HG03095 (cell line): ENCODE data around the gene IRF7.

Experiments used
- ATAC-seq: cut with Tn5 transposase; IDR thresholded peaks from one replicate; pipeline ENCODE4 v1.9.1; 2021; ENCODE audit warnings: moderate library complexity; ENCODE audit not compliant: unreplicated experiment

IRF7 gene

DNA sequence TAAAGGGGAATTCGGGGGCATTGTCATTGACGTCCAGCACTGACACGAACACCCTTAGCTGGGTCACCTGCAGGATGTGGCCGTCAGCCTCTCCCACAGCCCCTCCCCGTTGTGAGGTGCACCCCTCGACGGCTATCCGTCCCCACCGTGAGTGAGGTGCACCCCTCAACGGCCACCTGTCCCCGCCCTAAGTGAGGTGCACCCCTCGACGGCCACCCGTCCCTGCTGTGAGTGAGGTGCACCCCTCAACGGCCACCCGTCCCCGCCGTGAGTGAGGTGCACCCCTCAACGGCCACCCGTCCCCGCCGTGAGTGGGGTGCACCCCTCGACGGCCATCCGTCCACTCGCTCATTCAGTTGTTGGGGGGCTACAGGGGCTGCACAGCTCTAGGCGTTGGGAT lies 6.1 kb upstream of the IRF7 start:
- no peak for ATAC-seq

DNA sequence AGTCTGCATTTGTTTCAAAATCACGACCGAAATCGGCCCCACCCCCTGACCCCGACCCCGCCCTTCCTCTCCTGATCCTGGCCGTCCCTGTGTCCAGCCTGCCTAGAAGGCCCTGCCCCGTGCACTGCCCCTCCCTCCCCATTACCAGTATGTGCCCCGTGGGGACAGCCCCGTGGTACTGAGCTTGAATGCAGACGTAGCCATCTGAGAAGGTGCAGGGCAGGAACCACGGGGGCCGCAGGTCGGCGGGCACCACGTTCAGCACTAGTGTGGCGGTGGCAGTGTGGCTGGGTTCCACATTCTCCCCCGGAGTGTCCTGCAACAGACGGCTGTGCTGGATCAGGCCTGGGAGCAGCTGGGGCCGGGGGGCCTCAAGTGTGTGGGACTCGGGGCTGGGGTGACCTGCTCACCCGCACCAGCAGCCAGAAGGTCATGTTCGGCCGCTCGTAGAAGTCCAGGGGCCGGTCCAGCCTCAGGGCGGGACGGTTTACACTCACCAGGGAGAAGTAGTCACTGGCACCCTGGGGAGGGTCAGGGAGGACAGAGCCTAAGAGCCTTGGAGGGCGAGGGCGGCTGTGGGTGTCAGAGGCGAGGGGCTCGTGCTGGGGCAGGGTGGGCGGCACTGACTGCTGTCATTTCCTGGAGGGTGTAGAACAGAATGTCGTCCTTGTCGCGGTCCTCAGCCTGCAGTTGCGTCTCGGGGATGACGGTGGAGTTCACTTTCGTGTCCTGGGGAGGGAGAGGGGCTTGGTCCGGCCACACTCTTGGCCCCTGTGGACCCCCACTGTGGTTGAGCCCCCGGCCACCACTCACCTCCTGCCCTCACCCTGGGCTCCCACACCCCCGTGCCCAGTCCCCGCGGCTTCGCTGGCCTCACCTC lies 5.4 kb upstream of the IRF7 start:
- no peak for ATAC-seq

DNA sequence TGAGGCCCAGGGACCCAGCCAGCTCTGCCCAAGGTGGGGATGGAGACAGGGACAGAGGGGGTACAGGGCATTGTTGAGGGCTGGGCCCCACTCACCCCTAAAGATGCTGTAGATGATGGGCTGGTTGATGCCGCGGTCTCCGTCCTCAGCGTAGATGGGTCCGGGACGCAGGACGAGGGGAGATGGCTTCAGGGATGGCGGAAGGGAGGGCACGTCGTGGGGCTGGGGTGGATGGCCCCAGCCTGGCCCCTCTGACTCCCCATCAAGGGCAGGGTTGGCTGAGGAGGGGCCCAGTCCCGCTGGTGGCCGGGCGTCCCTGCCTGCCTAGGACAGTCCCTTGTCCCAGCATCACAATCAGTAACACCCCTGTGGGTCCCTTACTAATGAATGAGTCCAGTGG lies 4.5 kb upstream of the IRF7 start:
- ATAC-seq, result no peak

DNA sequence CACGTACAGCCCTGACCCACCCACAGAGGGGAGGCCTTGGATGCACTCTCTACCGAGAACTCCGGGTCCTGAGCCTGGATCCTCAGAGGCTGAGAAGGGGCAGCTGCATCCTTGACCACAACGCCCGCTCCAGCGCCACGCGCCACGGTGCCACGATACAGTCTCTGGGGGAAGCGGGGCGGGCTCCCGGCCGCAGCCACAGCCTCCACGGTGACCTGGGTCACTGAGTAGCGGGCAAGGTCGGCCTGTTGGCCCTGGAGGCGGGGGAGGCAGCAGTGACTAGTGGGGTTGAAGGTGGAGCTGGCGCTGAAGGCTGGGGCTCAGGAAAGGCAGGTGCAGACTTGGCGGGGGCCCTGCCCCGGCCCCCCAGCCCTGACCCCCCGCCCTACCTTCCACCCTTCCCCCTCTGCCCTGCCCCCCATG lies 3.9 kb upstream of the IRF7 start:
- no peak for ATAC-seq

DNA sequence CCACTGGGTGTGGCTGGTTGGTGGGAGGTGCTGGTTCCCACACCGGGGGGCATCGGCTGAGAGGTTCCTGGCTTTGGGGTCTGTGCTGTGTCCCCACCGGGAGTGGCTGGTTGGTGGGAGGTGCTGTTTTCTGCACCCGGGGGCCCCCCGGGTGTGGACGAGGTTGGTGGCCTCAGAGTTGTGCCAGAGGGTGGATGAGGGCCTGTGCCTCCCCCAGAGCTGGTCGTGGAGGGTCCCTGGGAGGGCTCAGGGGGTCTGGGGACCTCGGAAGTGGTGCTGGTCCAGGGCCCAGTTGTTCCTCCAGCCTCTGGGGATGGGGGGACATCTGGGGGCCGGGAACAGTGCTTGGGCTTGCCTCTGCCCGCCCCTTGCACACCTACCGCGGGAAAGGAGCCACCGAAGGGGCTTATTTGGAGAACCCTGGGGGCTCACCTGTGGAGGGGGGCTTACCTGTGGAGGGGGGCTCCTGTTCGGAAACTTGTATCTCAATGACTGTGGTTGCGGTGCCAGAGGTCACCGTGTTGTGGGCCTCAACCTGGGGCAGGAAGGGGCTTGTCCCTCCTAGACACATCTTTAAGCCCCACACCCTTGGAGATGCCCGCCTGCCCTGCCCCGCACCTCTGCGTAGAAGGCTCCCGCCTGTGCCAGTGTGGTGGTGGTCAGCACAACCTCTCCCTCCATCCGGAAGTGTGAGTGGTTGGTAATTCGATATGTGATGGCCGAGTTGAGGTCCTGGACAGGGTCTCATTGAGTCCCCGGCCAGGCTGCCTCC lies 3.3 kb upstream of the IRF7 start:
- no peak for ATAC-seq

DNA sequence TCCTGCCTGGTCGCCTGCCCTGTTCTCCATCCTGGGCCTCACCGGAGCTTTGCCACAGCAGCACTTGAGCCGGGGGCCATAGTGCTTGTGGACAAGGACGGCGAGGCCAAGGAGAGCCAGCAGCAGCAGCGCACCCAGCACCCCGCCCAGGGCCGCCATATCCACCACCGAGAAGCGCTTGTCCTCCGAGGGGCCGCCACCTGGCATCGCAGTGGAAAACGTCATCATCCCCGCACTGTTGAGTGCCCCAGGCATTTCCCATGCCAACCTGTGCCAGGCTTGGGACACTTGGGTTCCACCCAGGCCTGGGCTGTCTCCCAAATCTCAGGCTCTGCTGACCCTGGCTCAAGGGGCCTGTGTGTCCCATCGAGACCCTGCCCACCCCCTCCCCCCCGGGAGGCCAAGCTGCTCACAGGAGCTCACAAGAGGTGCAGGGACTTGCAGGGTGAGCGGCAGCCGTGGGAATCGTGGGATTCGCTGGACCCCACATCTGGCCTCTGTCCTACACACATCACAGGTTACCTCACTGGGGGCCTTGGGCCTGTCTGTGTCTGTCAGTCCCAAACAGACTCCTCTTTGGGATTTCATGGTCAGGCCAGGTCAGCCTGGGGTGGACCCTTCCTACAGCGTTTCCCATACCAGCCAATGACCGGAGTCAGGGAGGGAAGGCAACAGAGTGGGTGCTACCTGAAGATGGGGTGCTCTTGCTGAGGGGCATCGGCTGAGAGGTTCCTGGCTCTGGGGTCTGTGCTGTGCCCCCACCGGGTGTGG lies 2.3 kb upstream of the IRF7 start:
- ATAC-seq, result no peak

DNA sequence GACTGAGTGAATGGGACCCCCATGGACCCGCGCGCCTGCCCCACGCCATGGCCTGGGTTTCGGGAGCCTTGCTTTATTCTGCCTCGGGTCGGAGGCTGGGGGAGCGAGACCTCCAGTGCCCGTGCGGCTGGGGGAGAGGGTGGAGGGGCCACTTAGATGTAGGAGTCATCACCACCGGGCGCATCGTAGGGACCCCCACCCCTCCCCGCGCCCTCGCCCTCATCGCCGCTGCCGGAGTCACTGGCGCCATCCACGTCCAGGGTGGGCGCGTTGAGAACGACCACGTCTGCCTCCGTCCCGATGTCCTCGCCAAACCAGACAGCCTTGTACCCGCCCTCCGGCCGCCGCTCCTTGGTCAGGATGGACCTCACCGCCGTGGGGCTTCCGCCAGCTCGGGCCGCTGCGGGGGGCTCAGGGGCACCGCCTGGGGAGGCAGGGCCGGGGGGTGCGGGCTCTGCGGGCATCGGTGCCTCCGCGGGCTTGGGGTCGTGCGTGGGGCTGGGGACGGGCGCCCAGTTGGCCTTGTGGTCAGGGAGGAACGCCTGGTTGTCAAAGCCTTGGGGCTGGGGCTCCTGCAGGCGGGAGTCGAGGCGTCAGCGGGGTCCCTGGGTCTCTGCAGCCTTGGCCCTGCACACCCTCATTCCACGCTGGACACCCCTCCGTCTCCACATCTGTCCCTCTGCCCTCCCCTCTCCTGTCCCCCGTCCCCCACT lies 1.6 kb upstream of the IRF7 start:
- no peak for ATAC-seq

DNA sequence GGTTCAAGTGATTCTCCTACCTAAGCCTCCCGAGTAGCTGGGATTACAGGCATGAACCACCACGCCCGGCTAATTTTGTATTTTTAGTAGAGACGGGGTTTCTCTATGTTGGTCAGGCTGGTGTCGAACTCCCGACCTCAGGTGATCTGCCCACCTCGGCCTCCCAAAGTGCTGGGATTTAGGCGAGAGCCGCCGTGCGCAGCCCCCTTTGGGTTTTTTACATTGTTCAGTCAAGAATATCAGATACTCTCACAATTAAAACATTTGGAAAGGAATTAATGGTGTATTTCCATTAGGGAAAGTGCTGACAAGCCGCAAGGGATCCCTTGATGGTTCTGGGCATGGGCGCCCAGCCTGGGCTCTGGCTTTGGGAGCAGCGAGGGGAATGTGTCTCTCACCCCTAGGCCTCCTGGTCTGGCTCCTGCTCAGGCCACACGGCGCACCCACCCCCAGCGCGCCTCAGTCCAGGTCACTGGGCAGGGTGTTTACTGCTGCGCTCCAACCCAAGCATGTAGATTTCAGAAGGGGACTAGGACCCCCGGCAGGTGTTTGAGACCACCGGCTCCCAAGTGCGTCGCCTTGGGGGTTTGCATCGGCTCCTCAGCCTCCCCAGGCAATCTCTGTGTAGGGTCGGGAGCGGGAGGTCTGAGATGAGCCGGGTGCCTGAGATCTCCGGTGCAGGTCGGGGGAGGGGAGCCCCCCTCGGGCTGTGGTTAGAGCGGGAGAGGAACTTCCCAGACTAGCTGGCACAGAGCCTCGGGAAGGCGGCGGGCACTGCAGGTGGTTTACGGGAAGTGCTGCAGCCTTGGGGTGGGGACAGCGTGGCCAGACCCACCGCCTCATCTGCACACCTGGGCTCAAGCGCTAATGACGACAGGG lies 809 bp upstream of the IRF7 start:
- no peak for ATAC-seq

DNA sequence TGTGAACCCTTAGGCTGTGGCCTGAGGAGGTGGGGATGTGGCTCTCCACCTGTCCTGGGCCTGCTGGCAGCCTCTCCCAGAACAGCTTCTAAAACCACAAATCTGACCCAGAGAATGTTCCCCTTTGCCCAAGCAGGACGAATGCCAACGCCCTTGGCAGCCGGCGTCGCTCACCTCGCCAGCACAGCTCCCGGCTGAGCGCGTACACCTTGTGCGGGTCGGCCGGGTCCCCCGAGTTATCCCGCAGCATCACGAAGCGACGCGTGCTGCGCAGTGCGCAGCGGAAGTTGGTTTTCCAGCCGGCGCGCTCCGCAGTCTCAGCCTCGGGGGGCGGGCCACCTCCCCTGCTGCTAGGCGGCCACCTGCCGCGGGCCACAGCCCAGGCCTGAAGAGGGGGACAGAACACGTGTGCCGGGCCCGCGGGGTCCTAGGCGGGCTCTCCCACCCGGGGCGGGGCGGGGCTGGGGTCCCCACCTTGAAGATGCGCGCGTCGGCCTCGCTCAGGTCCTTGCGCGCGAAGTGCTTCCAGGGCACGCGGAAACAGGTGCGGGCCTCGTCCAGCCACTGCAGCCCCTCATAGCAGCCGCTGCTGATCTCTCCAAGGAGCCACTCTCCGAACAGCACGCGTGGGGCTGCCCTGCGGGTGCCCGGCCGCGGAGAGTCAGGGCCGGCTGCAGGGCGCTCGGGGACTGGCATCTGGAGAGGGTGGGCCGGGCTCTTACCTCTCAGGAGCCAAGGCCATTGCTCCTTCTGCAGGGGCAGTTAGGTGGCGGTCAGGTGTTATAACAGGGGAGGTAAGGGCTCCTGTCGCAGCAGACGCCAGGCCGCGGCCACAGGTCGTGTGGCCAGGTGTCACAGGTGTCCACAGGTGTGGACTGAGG lies 887 bp downstream of the IRF7 start:
- ATAC-seq, result no peak

DNA sequence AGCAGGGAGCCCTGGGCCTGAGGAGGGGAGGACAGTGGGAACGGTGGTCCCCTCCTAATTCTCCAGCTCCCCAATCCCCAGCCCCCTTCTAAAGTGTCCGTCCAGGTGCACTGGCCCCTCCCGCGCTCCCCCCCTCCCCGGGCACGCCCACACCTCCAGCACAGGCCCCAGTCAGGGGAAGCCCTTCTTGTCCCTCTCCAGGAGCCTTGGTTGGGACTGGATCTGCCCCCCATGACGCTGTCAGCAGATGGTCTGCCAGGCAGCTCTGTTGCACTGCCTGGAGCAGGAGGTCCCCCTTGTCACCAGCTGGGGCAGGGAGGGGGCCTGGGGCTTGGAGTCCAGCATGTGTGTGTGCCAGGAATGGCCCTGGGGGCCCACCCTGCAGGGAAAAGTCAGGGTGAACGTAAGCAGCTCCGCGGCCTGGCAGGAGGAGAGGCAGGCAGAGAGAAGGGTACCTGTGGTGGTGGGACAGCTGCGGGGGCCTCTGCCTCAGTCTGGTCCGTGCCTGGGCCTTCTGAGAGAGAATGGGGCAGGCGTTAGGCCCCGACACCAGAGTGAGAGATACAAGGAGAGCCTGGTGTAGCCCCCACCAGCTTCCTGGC lies 1.6 kb downstream of the IRF7 start:
- no peak for ATAC-seq

DNA sequence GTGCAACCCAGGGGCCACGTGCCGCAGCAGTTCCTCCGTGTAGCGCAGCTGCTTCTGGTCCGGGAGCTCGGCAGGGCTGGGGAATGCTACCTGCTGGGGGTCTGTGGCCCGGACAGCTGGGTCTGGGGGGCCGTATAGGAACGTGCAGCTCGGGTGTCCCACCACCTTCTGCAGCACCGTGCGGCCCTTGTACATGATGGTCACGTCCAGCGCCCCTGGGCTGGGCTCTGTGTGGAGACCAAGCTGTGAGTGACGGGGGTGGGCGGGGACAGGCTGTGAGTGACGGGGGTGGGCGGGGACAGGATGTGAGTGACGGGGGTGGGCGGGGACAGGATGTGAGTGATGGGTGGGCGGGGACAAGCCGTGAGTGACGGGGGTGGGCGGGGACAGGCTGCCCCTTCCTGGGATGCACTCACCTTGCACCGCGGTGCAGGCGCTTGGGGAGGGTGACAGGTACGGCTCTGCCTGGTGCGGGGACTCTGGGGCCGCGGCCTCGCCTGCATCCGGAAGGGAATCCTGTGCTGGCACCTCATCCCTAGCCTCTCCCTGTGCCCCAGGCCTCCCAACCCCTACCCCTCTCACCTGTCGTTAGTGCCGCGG lies 2.3 kb downstream of the IRF7 start:
- no peak for ATAC-seq

DNA sequence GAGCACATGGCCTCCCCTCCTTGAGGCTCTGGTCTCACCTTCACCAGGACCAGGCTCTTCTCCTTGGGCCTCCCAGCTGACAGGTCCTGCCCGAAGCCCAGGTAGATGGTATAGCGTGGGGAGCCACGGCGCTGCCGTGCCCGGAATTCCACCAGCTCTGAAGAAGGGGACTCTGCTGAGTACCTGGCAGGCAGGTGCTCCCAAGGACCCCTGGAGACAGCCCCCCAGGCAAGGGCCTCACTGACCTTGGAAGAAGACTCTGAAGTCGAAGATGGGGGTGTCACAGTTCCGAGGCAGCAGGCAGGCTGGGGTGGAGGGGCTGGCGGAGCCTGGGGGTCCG lies 2.8 kb downstream of the IRF7 start:
- ATAC-seq, result no peak

DNA sequence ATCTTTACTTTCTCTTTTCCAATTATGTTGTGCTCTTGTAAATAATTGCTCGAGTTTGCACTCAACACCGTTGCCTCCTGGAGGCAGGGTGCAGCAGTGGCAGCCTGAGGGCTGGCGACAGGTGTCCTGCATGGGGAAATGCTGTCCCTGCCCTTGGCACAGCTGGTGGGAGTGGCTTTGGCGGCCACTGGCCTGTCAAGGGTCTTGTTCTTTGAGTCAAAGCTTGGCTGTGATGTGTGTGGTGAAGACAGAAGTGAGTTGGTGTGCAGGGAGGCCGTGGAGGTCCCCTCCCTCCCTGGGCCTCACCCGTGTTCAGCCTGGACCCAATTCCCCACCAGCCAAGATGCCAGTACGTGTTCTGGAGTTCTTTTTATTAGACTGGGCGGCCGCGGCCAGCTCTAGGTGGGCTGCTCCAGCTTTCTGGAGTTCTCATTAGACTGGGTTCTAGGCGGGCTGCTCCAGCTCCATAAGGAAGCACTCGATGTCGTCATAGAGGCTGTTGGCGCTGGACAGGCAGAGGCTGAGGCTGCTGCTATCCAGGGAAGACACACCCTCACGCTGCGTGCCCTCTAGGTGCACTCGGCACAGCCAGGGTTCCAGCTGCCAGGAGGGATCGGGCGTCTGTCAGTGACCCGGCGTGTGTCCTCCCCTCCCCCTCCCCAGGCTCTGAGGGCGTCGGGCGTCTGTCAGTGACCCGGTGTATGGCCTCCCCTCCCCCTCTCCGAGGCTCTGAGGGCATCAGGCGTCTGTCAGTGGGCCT lies 3.4 kb downstream of the IRF7 start:
- ATAC-seq, result no peak

DNA sequence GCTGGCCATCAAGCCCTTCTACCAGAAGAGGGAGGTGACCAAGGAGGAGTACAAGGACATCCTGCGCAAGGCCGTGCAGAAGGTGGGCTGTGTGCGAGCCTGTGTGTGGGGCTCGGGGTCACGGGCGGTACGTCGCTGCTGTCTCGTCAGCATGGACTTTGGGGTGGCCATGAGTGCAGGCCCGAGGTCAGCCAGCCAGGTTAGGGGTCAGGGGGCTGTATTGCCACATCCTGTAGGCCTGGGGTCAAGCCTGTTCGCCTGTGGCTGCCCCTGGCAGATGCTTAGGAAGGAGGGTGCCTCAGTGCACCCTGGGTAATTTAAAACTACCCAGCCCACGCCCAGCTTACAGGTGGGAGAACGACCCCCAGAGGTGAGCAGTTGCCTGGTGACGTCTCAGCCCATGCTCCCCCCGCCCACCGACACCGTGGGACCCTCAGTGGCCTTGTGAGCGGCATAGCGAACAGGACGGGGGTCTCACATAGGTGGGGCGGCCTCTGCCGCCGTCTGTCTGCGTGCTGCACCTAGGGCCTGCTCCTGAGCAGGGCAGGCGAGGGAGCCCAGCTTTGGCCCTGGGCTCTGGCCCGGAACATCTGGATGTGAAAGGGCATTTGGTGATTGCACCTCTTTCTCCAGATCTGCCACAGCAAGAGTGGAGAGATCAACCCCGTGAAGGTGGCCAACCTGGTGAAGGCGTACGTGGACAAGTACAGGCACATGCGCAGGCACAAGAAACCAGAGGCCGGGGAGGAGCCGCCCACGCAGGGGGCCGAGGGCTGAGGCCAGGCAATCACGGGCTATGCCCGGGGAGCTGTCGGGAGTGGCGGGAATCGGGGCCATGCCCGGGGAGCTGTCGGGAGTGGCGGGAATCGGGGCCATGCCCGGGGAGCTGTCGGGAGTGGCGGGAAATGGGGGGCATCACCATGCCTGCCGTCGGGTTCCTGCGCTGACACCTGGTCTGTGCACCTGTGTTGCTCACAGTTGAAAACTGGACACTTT lies 4.5 kb downstream of the IRF7 start:
- no peak for ATAC-seq

DNA sequence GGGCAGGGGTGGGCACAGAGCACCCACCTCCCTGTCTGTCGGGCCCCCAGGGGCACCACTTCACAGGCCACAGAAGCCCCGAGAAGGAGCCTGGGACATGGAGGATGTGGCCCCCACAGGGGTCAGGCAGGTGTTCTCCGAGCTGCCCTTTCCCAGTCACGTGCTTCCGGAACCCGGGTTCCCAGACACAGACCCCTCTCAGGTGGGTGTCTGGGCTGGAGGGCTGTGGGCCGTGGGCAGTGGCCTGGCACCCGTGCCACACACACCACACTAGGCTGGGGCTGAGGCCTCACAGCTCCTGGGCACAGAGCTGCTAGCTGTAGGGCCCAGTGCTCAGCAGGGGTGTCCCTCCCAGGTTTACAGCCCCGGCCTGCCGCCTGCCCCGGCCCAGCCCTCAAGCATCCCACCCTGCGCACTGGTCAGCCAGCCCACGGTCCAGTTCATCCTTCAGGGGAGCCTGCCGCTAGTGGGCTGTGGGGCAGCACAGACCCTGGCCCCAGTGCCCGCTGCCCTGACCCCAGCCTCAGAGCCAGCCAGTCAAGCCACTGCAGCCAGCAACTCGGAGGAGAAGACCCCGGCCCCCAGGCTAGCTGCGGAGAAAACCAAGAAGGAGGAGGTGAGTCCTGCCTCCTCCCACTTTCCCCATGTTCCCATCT lies 5.5 kb downstream of the IRF7 start:
- ATAC-seq, result no peak

DNA sequence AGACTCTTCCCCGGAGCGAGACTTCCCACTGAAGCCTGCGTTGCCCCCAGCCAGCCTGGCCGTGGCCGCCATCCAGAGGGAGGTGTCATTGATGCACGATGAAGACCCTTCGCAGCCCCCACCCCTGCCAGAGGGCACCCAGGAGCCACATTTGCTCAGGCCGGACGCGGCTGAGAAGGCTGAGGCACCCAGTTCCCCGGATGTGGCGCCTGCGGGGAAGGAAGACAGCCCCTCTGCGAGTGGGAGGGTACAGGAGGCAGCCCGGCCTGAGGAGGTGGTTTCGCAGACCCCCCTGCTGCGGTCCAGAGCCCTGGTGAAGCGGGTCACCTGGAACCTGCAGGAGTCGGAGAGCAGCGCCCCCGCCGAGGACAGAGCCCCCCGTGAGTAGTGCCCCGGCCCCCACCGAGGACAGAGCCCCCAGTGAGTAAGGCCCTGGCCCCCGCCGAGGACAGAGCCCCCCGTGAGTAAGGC lies 6.4 kb downstream of the IRF7 start:
- no peak for ATAC-seq
